ENCODE results near the gene ZSCAN30.

The ZSCAN30 gene

DNA sequence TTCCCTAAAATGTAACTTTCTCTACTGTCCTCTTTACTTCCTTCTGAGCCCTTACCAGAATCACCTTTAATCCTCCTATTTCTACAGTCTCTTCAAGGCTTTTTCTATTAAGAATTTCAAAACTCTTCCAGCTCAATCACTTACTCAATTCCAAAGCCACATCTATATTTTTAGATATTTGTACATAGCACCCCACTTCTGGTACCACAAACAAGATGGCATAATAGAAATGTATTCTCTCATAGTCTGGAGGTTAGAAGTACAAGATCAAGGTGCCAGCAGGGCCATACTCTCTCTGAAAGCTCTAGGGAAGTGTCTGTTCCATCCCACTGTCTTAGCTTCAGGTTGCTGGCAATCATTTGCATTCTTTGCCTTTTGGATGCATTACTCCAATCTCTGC lies 11.1 kb downstream of the ZSCAN30 start:
- no peak for DNase-seq

DNA sequence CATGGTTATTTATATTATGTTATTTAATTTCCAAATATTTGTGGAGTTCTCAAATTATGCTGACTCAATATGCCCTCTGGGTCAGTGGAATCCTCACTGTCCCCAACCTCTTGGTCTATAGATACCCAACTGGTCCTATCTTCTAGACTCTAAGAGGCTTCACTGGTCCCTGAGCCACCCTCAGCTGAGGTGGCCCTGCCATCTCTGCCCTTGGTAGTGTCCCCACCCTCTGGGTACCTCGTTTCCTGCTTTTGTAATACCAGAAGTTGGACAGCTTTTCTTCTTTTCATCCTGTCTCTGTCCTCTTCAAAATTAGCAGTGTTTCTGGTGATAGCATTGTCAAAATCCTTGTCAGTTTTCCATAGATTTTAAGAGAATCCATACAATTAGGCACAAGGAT lies 11.9 kb downstream of the ZSCAN30 start:
- DNase-seq: no peak

- DNase-seq: no peak
These were observed 12.4 kb downstream of the ZSCAN30 start for GRCh38 chr18:35277633-35278032.

GRCh38 chr18:35276267-35276666 lies 13.8 kb downstream of the ZSCAN30 start:
- no peak for DNase-seq

DNA sequence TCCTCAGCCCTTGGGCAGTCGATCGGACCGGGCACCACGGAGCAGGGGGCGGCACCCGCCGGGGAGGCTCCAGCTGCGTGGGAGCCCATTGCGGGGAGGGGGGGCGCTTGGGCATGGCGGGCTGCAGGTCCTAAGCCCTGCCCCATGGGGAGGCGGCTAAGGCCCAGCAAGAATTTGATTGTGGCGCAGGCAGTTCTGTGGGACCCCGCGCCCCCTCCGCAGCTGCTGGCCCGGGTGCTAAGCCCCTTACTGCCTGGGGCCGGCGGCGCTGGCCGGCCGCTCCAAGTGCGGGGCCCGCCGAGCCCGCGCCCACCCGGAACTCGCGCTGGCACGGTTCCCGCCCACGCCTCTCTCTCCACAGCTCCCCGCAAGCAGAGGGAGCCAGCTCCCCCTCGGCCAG lies 18.4 kb downstream of the ZSCAN30 start:
- no peak for DNase-seq

GRCh38 chr18:35268821-35269220 lies 21.2 kb downstream of the ZSCAN30 start:
- no peak for DNase-seq

GRCh38 chr18:35267809-35268208 lies 22.2 kb downstream of the ZSCAN30 start:
- DNase-seq: no peak

DNA sequence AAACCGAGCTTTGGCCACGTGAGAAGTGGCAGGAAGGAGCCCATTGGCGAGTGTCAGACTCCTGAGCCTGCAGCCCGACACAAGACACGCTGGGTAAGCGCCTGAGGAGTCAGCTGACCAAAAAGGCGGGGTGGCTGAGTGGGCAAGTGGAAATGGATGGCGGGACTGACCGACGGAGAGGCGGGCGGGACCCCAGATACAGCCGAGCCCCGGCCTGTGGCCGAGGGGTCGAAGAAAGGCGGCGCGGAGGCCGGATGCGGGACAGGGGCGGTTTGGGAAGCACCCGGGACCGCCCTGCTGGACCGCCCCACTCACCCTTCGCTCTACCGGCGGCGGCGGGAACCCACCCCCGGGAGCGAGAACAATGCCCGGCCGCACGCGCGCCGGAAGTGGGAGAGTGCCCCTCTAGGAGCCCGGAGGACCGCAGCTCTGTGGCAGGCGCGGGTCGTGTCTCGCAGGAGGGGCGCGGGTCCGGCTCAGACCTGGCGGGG lies 22.8 kb downstream of the ZSCAN30 start:
- peak; percentile 87 for DNase-seq

- no peak for DNase-seq
These were observed 25.6 kb downstream of the ZSCAN30 start for GRCh38 chr18:35264409-35264808.

- no peak for DNase-seq
These were observed 33.1 kb downstream of the ZSCAN30 start for GRCh38 chr18:35256947-35257346.

DNA sequence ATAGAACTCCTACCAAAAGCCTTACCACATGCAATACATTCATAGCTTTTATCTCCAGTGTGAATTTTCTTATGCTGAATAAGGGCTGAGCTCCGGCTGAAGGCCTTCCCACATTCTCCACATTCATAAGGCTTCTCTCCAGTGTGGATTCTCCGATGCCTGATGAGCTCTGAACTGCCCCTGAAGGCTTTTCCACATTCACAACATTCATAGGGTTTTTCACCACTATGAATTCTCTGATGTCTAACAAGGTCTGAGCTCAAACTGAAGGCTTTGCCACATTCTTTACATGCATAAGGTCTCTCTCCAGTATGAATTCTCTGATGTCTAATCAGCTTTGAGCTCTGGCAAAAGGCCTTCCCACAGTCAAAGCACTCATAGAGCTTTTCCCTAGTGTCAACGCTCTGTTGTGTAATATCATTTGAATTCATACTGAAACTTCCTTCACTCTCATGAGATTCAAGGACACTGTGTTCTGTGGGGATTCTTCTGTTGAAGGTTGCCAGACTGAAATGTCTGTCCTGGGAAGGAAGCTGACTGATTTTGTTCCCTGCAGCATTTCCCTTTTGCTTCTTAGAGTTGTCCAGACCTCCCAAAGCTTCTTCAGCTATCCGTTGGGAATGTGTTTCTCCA lies 36.3 kb downstream of the ZSCAN30 start:
- no peak for DNase-seq

- DNase-seq: no peak
These were observed 37.6 kb downstream of the ZSCAN30 start for GRCh38 chr18:35252466-35252865.

DNA sequence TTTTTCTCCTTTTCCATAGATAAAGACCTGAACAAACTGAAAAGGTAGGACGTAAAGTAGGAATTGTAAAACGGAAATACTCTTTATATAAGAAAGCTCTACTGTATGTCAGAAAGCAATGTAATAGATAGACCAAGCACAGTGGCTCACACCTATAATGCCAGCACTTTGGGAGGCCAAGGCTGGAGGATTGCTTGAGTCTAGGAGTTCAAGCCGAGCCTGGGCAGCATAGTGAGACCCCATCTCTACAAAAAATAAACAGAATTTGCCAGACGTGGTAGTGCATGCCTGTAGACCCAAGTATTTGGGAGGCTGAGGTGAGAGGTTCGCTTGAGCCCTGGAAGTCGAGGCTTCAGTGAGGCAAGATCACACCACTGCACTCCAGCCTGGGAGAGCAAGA lies 41.6 kb downstream of the ZSCAN30 start:
- no peak for DNase-seq

DNA sequence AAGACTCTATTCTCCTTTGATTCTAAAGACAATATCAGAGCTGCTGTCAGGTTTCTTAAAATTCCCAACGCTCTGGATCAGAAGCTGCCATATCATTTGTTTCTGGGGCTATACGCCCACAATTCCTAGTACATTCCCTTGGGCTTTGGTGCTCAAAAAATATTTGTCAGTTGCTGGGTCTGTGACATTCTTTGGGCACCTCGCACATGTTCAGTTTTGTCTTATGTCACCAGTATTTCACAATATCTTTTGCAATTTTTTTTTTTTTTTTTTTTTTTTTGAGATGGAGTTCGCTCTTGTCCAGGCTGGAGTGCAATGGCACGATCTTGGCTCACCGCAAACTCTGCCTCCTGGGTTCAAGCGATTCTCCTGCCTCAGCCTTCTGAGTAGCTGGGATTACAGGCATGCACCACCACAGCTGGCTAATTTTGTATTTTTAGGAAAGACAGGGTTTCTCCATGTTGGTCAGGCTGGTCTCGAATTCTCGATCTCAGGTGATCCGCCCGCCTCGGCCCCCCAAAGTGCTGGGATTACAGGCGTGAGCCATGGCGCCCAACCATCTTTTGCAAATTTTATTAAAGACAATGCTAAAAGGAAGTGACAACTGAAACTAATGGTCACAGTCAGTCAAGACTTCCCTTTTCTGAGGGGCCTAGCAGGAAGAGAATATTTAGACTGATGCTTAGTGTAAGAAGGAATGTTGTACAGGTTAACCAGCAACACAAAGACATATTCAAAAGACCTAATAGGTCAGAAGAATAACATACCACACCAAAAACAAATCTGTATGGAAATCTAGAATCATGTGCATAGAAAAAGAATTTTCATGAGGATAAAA lies 42.4 kb downstream of the ZSCAN30 start:
- DNase-seq: no peak

GRCh38 chr18:35246831-35247230 lies 43.2 kb downstream of the ZSCAN30 start:
- no peak for DNase-seq

GRCh38 chr18:35245719-35246317 lies 44.2 kb downstream of the ZSCAN30 start:
- no peak for DNase-seq

GRCh38 chr18:35244671-35245070 lies 45.4 kb downstream of the ZSCAN30 start:
- no peak for DNase-seq

DNA sequence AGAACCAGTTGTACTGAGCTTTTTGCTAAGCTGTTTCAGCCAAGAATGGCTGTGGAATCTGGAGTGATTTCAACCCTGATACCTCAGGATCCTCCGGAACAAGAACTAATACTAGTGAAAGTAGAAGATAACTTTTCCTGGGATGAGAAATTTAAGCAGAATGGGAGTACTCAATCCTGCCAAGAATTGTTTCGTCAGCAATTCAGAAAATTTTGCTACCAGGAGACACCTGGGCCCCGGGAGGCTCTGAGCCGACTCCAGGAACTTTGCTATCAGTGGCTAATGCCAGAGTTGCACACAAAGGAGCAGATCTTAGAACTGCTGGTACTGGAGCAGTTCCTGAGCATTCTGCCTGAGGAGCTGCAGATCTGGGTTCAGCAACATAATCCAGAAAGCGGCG lies 47.6 kb downstream of the ZSCAN30 start:
- DNase-seq: no peak

- no peak for DNase-seq
These were observed 48.6 kb downstream of the ZSCAN30 start for GRCh38 chr18:35241448-35241804.

GRCh38 chr18:35240664-35241447 lies 49.2 kb downstream of the ZSCAN30 start, which contains the start of gene ZNF397:
TSS of gene ZNF397 (plus strand) at chr18:35241034. CDS start at chr18:35242471, 1,437 bp downstream.
- peak; percentile 98 for DNase-seq

GRCh38 chr18:35239314-35239713 lies 50.7 kb downstream of the ZSCAN30 start:
- DNase-seq: no peak

DNA sequence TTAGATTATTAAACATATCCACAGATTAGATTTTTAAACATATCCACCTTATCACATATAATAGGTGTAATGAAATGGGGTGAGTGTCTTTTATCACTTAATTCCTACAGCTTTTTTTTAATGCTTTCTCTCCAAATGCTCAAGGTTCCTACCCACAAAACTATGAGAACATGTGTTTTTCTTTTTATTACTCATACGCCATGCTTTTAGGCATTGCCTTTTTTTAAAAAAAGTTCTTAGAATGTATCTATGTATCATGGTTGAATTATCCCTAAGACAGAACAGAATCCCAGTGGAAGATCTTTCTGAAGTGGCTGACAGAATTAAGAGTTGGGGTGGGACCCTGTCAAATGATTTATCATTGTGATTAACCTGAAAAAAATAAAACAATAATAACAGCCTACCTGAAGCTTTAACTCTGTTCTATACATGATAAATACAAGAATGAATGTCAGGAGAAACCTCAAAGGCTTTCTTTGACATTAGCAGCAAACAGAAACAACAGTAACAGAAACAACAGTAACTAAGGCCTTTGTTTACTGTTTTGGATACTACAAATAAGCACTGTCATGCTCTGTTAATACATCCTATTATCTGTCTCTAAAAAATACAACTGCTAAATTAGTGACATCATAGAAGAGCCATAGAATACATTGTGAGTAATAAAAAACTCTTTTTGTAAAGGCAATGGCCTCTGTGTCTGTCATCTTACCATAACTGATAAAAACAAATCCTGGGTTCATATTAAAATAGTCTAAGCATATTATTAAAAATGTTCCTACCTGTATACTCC lies 53.3 kb downstream of the ZSCAN30 start:
- no peak for DNase-seq

All from activated effector memory CD4-positive, alpha-beta T cell treated with anti-CD3 and anti-CD28 coated beads, Interleukin-2, amount 50 U/mL, for 16 hours (primary cell).